ENCODE results near the gene CPXM2. TPM values are rescaled to one million over a fixed set of nuclear protein-coding genes. Genes with fewer than 3 reads are reported as not detected.

Gene CPXM2
- total RNA-seq, 2 donors from 2014 or later, result 1.4 to 1.9 TPM

DNA sequence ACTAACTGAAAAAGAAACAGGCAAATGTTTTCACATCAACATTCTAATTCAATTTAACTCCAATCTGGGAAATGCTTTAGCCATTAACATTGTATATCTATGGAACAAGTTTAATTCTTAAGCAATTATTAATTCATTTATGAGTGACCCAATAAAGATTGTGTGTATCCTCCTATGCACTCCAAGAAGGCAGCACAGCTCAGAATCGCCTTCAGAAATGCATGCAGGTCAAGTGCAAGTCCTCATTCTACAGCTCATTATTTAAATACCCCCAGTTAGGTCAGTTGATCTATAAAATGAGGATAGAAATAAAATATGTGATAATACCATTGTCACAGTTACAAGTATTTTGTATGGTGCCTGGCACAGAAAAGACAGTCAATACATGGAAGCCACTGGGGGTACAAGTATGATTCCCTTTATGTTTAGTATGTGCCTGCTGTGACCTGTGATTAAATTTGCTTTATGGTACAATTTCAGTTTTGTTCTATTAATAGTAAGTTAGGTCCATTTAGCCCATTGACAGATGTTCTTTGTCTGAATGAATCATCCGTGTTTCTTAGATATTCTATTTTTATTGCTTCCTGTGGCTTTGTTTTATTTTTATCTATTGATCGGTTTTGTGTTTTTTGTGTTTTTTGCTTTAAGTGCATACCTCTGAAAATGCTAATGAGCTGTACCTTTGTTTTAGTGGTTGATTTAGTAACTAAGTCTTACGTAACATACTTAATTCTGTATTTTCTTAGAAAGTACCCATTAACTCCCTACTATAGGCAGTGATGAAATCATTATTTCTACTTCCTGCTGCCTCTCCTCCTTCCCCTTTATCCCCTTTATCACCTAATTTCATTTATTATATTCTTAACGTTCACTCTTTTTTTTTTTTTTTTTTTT is 42.8 kb downstream of the CPXM2 start:
- no peaks in the 10 kb centered on the region for H3K9me3 ChIP-seq (ENCODE audit: control insufficient read depth, low read length)

DNA sequence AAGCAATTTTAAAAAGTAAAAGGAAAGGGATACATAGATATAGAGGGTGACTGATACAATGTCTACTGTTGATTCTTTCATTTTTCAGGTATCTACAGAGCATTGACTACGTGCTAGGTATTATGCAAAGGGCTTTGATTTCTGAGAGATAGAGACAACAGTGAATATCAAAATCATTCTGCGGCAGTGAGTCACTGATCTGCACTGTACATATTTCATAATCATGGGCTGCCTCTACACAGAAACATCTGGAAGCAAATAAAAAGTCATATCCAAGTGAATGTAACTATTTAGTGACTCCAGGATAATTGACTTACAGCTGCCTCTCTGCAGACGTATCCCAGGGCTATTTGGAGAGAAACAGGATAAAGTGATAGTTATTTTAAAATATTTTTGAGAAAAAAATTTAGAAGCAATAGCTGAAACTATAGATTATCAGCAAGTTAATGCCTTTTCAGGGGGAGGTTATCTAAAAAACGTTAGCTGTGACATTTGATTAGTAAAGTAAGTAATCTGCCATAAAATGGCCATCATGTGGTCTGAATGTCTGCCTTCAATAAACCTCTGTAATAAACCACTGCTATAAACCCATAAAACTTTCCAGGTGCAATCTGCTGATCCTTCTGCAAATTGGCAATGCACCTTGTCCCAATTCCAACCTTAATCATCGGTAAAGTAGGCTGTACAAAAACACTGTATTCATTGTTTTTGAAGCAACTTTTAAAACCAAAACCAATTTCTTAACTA is 43.7 kb downstream of the CPXM2 start:
- Histone ChIP-seq H3K4me3 (ENCODE audit: low read length) (no peak overlapping the region), H3K27ac (ENCODE audit: low read depth, low read length) (no peak overlapping the region), H3K27me3 (ENCODE audit: control insufficient read depth, insufficient read depth, low read length, poor library complexity, severe bottlenecking) (no peaks in the 10 kb centered on the region), H3K4me1 (ENCODE audit: control insufficient read depth, insufficient read depth, low read length) (no peaks in the 10 kb centered on the region), H3K36me3 (ENCODE audit: control insufficient read depth, insufficient read depth, low read length) (no peaks in the 10 kb centered on the region), H3K9ac (ENCODE audit: extremely low read depth, low read length, poor library complexity, severe bottlenecking) (no peak overlapping the region), H3K9me3 (ENCODE audit: control insufficient read depth, low read length) (no peaks in the 10 kb centered on the region)
- TF ChIP-seq, protein P1, sequence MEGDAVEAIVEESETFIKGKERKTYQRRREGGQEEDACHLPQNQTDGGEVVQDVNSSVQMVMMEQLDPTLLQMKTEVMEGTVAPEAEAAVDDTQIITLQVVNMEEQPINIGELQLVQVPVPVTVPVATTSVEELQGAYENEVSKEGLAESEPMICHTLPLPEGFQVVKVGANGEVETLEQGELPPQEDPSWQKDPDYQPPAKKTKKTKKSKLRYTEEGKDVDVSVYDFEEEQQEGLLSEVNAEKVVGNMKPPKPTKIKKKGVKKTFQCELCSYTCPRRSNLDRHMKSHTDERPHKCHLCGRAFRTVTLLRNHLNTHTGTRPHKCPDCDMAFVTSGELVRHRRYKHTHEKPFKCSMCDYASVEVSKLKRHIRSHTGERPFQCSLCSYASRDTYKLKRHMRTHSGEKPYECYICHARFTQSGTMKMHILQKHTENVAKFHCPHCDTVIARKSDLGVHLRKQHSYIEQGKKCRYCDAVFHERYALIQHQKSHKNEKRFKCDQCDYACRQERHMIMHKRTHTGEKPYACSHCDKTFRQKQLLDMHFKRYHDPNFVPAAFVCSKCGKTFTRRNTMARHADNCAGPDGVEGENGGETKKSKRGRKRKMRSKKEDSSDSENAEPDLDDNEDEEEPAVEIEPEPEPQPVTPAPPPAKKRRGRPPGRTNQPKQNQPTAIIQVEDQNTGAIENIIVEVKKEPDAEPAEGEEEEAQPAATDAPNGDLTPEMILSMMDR (conservative IDR thresholded peaks at IDR 0.05), result no peak
- Mint-ChIP-seq H3K27ac (no peak overlapping the region), H3K4me1 (no peaks in the 10 kb centered on the region), H3K36me3 (ENCODE audit: low read depth) (no peaks in the 10 kb centered on the region), H3K4me3 (no peak overlapping the region), H3K9me3 (peaks cover 18% of the 10 kb centered on the region), H3K27me3 (ENCODE audit: insufficient read depth) (peaks cover 1% of the 10 kb centered on the region)
- no peak for DNase-seq
- WGBS, 2 experiments (ENCODE audit: insufficient coverage in 1 of 2, insufficient read length in 1 of 2), result 87 to 100% methylated on average over 5 of the region's 5 CpGs

More for the DNA sequence above, 42.8 kb downstream of the CPXM2 start:
- H3K27ac Mint-ChIP-seq, result no peak overlapping the region
- DNase-seq, result no peak
- no peak overlapping the region for H3K27ac ChIP-seq (ENCODE audit: low read depth, low read length)
- TF ChIP-seq, protein P1 (conservative IDR thresholded peaks at IDR 0.05), result no peak
- no peaks in the 10 kb centered on the region for H3K36me3 Mint-ChIP-seq (ENCODE audit: low read depth)
- no peaks in the 10 kb centered on the region for H3K4me1 ChIP-seq (ENCODE audit: control insufficient read depth, insufficient read depth, low read length)
- H3K27me3 Mint-ChIP-seq (ENCODE audit: insufficient read depth), result peaks cover 1% of the 10 kb centered on the region
- H3K4me3 Mint-ChIP-seq, result no peak overlapping the region
- H3K9me3 Mint-ChIP-seq, result peaks cover 18% of the 10 kb centered on the region
- H3K4me3 ChIP-seq (ENCODE audit: low read length), result no peak overlapping the region
- H3K27me3 ChIP-seq (ENCODE audit: control insufficient read depth, insufficient read depth, low read length, poor library complexity, severe bottlenecking), result no peaks in the 10 kb centered on the region
- 89 to 100% methylated on average over 1 to 5 of the region's 5 CpGs for WGBS, 2 experiments (ENCODE audit: insufficient coverage in 1 of 2, insufficient read length in 1 of 2)
- no peaks in the 10 kb centered on the region for H3K36me3 ChIP-seq (ENCODE audit: control insufficient read depth, insufficient read depth, low read length)
- H3K9ac ChIP-seq (ENCODE audit: extremely low read depth, low read length, poor library complexity, severe bottlenecking), result no peak overlapping the region
- H3K4me1 Mint-ChIP-seq, result no peaks in the 10 kb centered on the region

DNA sequence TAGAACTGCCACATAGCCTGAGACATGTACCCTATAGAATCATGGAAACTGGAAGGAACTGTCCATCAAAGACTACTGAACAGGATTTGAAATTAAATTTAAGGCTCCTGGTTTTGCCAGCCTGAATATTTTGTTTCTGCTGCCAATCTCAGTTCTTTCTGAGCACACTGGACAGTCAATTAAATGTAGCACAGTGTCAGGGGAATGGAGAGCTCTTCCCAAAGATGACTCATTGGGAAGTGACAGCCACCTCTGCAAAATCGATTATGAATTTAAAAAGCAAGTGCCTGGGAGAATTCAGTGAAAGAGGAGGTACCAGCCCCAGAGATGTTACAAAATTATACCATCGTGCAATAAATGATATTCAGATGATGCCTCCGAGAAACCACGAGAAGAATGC is 47.8 kb downstream of the CPXM2 start:
- Mint-ChIP-seq H3K36me3 (ENCODE audit: low read depth) (no peaks in the 10 kb centered on the region), H3K9me3 (peaks cover 18% of the 10 kb centered on the region), H3K4me1 (no peaks in the 10 kb centered on the region), H3K27ac (no peak overlapping the region), H3K27me3 (ENCODE audit: insufficient read depth) (no peaks in the 10 kb centered on the region), H3K4me3 (no peak overlapping the region)
- DNase-seq, result no peak
- Histone ChIP-seq H3K36me3 (ENCODE audit: control insufficient read depth, insufficient read depth, low read length) (no peaks in the 10 kb centered on the region), H3K27ac (ENCODE audit: low read depth, low read length) (no peak overlapping the region), H3K9me3 (ENCODE audit: control insufficient read depth, low read length) (no peaks in the 10 kb centered on the region), H3K4me3 (ENCODE audit: low read length) (no peak overlapping the region), H3K27me3 (ENCODE audit: control insufficient read depth, insufficient read depth, low read length, poor library complexity, severe bottlenecking) (no peaks in the 10 kb centered on the region), H3K4me1 (ENCODE audit: control insufficient read depth, insufficient read depth, low read length) (no peaks in the 10 kb centered on the region), H3K9ac (ENCODE audit: extremely low read depth, low read length, poor library complexity, severe bottlenecking) (no peak overlapping the region)
- TF ChIP-seq, protein P1 (conservative IDR thresholded peaks at IDR 0.05), result no peak
- WGBS, 2 experiments (ENCODE audit: insufficient coverage in 1 of 2, insufficient read length in 1 of 2), result 83 to 89% methylated on average over 2 to 4 of the region's 4 CpGs

Measured in endodermal cell (in vitro differentiated cells).